GM18867 (cell line): ENCODE data around the gene AMBP.

Source experiments
- ATAC-seq: cut with Tn5 transposase; IDR thresholded peaks from one replicate; pipeline ENCODE4 v1.9.1; 2021; ENCODE audit warnings: mild to moderate bottlenecking, moderate library complexity; ENCODE audit not compliant: unreplicated experiment

The AMBP gene

DNA sequence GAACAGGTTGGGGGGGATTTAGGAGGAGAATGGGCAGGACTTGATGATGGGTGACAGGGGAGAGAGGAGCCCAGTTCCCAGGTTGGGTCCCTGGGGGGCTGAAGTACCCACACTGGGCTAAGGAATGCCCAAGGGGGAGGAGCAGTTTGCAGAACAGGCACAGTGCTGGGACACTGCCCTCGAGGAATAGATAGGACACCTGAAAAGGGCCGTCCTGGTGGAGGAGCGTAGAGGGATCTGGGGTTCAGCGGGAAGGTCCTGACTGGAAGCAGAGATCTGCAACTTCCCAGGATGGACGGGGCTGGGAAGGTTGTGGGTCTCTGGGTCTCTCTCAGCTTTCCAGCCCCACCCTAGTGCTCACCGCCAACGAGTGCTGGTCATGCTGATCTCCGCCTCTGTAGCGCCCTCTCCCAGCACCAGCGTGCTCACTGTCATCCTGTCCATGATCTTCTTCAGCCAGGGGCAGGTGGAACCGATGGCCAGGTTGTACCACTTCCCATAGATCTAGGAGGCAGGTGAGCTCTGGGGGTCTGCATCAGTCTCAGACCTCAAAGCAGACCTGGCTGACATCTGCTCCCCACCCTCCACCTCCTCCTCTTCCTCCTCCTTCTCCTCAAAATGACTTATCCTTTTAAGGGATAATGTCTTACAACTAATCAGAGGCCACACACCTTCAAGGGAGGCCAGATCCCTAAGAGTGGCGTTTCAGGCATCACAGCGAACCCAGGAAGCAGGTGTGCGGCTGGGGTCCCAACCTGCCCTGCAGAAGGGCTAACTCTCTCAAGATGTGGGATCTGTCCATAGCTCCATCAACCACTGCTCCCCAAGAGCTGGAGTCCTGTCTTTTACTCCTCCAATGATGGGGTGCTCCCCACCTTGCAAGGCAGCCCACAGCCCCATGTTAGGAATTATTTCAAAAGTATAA is 1.6 kb downstream of the AMBP start:
- ATAC-seq: no peak

DNA sequence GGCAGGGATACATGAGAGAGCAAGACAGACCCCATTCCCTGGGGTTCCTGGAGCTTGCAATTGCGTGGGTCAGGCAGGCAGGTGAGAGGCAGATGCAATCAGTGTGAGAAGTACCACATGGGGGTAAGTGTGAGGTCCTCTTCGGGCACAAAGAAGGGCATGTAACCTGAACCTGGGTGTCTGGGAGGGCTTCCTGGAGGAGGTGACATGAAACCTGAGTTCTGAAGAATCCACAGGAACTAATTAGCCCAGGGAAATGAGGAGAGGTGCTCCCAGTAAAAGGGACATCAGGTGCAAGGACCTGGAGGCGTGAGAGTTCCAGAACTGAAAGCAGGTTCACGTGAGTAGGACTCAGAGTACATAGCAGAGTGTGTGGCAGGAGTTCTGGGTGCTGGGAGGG is 2.5 kb downstream of the AMBP start:
- no peak for ATAC-seq

DNA sequence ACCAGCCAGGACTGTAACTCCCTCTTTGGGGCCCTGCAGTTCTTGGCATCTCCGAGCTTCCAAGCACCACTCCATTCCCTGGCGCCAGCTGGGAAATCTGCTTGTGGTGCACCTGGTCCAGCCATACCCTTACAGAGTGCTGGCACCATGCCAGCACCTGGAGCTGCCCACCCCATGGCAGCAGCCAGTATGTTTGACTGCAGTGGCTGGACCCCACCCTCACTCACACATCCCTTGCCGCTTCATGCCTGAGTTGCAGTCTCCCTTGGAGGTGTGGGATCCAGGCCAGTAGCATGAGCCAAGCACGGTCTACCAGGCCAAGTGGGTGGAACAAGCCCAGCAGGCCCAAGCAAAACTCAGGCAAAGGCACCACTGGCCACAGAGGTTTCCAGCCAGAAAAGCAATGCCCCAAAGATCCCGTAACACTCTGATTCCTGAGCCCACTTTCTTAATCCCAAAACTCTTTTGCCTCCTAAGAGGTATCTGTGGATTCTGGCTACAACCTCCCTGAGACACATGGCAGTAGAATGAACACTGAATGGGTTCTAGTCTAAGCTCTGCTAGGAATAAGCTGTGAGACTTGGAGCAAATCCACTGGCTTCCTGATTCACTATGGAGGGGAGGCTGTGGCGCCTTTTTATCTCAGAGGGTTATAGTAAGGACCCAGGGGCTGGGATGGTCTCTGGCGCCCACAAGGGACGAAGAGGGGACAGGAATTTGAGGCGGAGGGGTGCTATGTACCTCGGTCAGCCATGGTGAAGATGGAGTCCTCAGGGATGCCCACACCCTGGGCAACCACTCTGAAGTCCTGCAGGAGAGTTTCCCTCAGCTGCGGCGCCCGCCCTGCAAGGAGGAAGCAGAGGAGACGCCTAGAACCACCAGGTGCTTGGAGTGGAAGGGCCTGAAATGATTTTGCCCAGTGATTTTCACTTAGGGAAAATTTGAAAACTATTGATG is 5.6 kb downstream of the AMBP start:
- ATAC-seq: no peak

GRCh38 chr9:114071197-114071795 is 6.8 kb downstream of the AMBP start:
- no peak for ATAC-seq

GRCh38 chr9:114070188-114071103 is 7.7 kb downstream of the AMBP start:
- ATAC-seq: no peak

- ATAC-seq: no peak
Observed at GRCh38 chr9:114069476-114070187, 8.5 kb downstream of the AMBP start.

DNA sequence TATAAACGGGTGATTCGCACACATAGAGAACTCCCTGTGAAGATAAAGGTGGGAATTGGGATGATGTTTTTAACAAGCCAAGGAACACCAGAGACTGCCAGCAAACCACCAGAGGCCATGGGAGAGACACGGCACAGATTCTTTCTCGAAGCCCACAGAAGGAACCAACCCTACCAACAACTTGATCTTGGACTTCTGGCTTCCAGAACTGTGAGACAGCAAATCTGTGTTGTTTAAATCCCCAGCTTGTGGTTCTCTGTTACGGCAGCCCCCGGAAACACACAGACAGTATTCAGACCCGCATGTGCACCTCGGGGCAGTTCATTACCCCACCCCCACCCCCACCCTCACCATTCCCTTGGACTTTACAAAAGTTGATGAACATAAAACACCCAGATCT is 12.8 kb downstream of the AMBP start:
- ATAC-seq: no peak

DNA sequence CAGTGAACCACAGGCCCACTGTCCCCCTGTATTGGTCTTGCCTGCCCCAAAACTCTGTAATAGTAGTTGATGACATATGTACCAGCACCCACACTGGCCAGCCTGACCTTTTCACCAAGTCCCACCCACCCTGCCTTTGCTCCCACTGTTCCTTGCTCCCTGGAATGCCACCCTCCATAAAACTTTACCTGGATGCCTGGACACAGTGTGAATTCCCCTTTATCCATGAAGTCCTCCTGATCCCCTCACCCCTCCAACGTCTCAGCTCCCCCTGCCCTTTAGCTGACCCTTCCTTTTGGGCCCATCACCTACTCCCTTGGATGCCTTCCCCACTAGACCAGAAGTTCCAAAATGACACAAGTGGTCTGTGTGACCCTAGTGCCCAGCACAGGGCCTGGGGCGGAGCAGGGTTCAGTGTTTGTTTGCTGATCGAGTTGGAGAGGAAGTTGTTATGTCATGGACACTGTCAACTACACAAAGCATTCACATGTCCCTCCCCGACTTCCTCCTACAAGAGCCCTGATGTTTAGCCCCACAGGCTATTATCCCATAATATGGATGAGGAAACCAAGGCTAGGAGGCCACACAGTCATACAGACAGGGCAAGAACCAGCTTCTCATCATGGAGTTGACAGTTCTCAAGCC is 16.1 kb downstream of the AMBP start:
- ATAC-seq: no peak

- ATAC-seq: no peak
Observed at GRCh38 chr9:114061292-114061691, 16.8 kb downstream of the AMBP start.

GRCh38 chr9:114060711-114061110 is 17.4 kb downstream of the AMBP start:
- ATAC-seq: no peak

- ATAC-seq: no peak
Observed at GRCh38 chr9:114060070-114060469, 18.0 kb downstream of the AMBP start.

DNA sequence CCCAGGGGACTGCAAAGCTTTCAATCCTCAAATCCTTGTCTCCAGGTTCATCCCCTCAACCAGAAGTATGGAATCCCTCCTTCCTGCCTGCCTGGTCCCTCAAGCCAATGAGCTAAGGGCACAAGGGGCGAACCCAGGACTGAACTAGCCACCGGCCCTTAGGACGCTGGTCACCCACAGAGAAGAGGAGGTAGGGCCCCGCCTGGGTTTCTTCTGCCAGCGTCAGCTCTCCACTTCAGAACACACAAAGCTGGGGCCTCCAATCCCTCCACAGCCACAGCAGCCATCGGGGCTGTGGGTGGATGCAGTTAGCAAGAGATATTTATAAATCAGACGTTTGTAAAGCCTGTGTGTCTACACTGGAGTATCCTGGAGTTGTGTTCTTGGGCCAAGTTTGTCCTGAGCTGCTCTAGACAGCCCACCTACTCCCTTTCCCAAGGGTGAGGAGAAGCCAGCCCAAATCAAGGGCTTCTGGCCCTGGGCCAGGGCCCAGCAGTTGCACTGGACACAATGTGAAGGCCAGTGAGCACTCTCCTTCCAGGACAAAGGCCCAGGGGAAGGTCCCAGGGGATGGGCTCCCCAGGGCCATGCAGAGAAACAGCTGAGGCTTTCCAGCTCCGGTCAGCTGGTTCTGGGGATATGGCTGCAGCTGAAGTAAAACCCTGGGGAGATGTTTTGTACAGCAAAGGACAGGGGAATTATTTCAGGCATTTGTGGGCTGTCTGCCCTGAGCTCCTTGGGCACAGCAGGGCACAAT is 18.9 kb downstream of the AMBP start:
- ATAC-seq: no peak

DNA sequence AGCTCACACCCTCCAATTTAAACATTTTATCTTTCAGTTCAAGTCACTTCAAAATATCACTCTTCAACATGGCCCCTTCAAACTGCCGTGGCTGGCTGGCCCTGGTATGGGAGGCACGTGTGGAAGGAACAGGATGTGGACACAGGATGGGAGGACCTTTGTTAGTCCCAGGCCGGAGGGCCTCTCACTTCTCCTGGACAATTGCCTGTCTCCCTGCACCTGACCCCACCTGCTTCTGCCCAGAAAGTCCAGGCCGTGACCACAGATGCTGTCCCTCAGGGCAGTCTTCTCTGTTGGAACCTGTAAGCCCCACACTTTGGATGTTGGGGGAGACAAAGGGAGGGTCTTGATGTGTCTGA is 19.4 kb downstream of the AMBP start:
- no peak for ATAC-seq

DNA sequence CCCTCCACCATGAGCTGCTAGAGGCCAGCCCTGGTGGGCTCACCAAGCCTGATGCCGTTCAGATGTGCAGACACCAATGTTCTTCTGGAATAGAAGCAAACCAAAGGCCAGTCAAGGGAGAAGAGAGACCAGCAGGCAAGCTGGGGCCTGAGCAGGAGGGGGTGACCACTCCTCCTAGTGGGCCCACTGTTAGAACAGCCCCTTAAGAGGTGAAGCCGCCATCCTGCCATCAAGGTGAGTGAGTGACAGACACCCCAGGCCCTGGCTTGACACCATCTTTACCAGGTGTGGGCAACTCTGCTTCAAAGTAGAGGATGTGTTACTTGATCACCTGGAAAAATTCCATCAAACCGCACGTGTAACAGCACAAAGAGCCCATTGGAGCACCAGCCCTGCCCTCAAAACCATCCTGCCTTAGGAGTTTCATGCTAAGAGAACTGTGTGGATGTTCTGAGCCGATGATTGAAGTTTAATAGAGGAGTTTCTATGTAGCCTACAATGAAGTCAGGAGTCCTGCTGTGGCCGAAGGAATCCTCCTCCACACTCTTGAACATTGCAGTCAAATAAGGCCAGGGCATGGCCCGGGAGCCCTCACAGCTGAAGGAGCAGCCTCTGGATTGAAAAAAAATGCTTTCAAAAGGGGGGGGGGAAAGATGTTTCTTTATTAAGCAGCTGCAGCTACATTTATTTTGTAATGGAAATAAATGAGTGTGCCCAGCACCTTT is 20.8 kb downstream of the AMBP start:
- no peak for ATAC-seq

- no peak for ATAC-seq
Observed at GRCh38 chr9:114056527-114056926, 21.6 kb downstream of the AMBP start.

DNA sequence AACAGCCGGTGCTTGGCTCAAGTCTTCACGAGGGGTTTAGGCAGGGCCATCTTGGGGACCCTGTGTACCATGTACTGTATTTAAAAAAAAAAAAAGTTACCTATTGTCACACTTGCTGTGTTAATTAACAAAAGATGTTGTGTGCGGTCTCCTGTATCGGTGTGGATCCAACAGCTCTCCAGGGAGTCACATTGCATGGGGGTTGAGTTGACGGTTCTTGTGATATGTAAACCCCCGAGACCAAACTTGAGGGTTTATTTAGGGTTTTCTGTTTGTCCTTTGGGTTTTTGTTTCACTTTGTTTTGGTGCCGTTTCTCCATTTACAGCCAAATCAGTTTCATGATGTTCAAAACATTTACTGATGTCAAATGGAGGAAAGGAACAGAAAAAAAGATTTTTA is 22.2 kb downstream of the AMBP start:
- ATAC-seq: no peak

DNA sequence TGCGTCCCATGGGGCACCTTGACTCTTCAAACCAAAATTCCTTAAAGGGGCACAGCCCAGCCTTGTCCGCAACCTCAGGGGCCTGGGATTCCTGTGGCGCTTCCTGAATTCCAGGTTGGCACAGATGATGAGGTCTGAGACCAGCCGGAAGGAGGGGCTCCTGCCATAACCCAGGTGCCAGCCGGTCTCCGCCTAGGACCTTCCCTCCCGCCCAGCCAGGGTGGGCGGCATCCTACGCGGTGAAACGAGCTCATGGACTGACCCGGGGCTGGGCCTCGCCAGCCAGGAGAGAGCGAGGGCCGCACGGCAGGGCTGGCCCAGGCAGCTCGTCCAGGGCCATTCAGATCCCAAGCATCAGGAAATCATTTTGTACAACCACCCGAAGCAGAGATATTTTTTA is 23.0 kb downstream of the AMBP start:
- no peak for ATAC-seq

DNA sequence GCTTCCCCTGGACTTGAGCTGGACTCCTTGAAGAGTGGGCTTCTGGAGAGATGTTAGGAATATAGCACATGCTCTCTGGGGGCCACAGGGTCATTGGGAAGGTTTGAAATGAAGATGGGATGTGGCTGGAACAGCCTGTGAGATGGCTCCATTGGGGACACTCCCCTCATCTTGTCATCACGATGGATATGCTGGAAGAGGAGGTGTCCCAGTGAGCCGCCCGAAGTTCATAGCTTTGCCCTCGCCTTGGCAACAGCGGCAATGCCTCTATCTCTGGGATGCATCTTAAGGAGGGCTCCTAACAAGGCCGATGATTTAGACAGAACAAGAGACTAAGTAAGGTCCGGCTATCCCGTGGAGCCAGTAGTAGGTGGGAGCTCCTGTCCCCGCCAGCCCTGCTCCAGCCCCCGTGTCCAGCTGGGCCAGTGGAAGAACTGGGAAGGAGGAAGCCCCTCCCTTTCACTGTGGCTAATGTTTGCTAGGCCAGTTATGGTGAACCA is 23.9 kb downstream of the AMBP start:
- no peak for ATAC-seq
